Glutamatergic neuron (in vitro differentiated cells): ENCODE data around the gene LMF1. TPM values are rescaled to one million over a fixed set of nuclear protein-coding genes. Genes with fewer than 3 reads are reported as not detected.
"Not testable (repeated sequence)": the region's sequence is repeated elsewhere in the genome, so short reads cannot be mapped to it uniquely, and the experiment has no call there.

ENCODE experiments used
- DNase-seq: peaks from one replicate; pipeline ENCODE4 v3.0.0; 2022
- H3K27ac Mint-ChIP-seq: one replicate; pipeline ENCODE4 v1.8.0; 2020; ENCODE audit warnings: mild to moderate bottlenecking, mixed read lengths, inconsistent platforms; ENCODE audit not compliant: unreplicated experiment
- H3K27me3 Mint-ChIP-seq: one replicate; pipeline ENCODE4 v1.8.0; 2020; ENCODE audit warnings: mild to moderate bottlenecking, moderate library complexity, mixed read lengths, inconsistent platforms; ENCODE audit not compliant: unreplicated experiment
- H3K36me3 Mint-ChIP-seq: one replicate; pipeline ENCODE4 v1.8.0; 2020; ENCODE audit warnings: mild to moderate bottlenecking, mixed read lengths, inconsistent platforms; ENCODE audit not compliant: unreplicated experiment
- H3K4me1 Mint-ChIP-seq: one replicate; pipeline ENCODE4 v1.8.0; 2020; ENCODE audit warnings: mild to moderate bottlenecking, low read depth, mixed read lengths, inconsistent platforms; ENCODE audit not compliant: unreplicated experiment
- H3K4me3 Mint-ChIP-seq: one replicate; pipeline ENCODE4 v1.8.0; 2020; ENCODE audit warnings: mild to moderate bottlenecking, mixed read lengths, inconsistent platforms; ENCODE audit not compliant: unreplicated experiment
- H3K9me3 Mint-ChIP-seq: one replicate; pipeline ENCODE4 v1.8.0; 2020; ENCODE audit warnings: mild to moderate bottlenecking, moderate library complexity, mixed read lengths, inconsistent platforms; ENCODE audit not compliant: unreplicated experiment
- total RNA-seq: library from RNA; stranded (reverse); fragmentation: NEBNext Ultra II Directional; extraction: Animal tissue kit (Norgen Biotek cat#: 25700); gene quantifications from one replicate; pipeline ENCODE4 v1.2.1, GENCODE V29; 2021; ENCODE audit not compliant: unreplicated experiment
- TF ChIP-seq, protein P1 (sequence below): fragments of 200-600 bp; sonication (generic); IDR thresholded peaks from one replicate; pipeline ENCODE4 v1.5.0; 2021; ENCODE audit not compliant: partially characterized antibody, unreplicated experiment

LMF1 gene
- total RNA-seq, 1 donor from 2014 or later, result 17.4 TPM

DNA sequence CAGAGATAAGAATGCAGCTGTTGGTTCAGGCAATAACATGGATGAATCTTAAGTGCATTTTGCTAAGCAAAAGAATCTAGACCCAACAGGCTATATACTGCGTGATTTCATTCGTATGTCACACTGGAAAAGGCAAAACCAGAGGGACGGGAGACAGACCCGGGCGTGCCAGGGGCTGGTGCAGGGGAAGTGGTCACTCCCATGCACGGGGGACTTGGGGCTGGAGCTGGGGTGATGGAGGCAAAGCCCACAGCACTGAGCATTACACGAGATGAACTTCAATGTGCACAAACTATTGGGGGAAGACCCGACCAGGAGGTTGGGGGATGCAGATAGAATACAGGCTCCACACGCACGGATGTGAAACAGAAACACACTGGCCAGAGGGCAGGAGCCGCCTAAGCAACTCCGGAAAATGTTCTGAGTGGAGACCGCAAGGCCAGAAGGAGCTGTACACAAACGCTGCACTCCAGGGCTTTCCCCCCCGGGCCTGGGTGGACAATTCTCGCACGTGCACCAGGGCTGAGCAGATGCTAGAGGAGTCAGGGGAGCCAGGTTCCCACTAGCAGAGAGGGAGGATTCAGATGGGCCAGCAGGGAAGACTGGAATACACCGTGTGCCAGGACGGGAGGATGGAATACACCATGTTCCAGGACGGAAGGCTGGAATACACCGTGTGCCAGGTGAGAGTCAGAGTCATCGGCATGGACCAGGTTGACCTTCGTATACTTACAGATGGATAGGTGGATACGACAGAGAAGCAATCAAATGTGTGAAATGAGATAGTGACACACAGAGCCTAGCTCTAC, 11.3 kb downstream of the LMF1 start:
- Mint-ChIP-seq H3K36me3 (peaks cover 11% of the 10 kb centered on the region), H3K4me3 (no peak overlapping the region), H3K9me3 (peaks cover 10% of the 10 kb centered on the region), H3K27ac (peak overlapping the region; percentile 55), H3K4me1 (peaks cover 9% of the 10 kb centered on the region), H3K27me3 (peaks cover 5% of the 10 kb centered on the region)
- TF ChIP-seq, protein P1, sequence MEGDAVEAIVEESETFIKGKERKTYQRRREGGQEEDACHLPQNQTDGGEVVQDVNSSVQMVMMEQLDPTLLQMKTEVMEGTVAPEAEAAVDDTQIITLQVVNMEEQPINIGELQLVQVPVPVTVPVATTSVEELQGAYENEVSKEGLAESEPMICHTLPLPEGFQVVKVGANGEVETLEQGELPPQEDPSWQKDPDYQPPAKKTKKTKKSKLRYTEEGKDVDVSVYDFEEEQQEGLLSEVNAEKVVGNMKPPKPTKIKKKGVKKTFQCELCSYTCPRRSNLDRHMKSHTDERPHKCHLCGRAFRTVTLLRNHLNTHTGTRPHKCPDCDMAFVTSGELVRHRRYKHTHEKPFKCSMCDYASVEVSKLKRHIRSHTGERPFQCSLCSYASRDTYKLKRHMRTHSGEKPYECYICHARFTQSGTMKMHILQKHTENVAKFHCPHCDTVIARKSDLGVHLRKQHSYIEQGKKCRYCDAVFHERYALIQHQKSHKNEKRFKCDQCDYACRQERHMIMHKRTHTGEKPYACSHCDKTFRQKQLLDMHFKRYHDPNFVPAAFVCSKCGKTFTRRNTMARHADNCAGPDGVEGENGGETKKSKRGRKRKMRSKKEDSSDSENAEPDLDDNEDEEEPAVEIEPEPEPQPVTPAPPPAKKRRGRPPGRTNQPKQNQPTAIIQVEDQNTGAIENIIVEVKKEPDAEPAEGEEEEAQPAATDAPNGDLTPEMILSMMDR, result no peak
- no peak for DNase-seq

DNA sequence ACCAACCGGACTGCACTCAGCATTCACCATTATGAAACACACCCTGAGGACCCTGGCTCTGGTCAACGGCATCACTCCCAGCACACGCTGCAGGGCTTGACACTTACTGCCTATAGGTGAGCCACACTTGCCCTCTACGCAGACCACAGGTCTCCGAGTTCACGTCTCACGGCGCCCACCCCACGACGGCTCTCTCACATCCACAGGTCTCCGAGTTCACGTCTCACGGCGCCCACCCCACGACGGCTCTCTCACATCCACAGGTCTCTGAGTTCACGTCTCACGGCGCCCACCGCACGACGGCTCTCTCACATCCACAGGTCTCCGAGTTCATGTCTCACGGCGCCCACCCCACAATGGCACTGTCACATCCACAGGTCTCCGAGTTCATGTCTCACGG, 15.0 kb downstream of the LMF1 start:
- H3K27me3 Mint-ChIP-seq, H3K4me1 Mint-ChIP-seq, H3K4me3 Mint-ChIP-seq, H3K36me3 Mint-ChIP-seq, H3K27ac Mint-ChIP-seq, DNase-seq: not testable (repeated sequence)
- peaks cover 13% of the 10 kb centered on the region for H3K9me3 Mint-ChIP-seq

DNA sequence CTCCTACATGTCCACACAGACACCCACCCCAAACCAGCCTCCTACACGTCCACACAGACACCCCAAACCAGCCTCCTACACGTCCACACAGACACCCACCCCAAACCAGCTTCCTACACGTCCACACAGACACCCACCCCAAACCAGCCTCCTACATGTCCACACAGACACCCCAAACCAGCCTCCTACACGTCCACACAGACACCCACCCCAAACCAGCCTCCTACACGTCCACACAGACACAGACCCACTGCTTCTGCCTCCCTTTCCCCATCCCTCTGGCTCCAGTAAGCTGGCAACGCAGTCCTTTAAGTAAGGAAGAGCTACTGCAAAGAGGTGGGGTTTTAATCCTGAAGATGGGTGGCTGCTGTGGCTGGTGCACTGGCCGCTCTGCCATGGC, 17.0 kb downstream of the LMF1 start:
- H3K4me3 Mint-ChIP-seq, H3K27ac Mint-ChIP-seq, H3K4me1 Mint-ChIP-seq, H3K27me3 Mint-ChIP-seq, DNase-seq, H3K36me3 Mint-ChIP-seq, H3K9me3 Mint-ChIP-seq: not testable (repeated sequence)

DNA sequence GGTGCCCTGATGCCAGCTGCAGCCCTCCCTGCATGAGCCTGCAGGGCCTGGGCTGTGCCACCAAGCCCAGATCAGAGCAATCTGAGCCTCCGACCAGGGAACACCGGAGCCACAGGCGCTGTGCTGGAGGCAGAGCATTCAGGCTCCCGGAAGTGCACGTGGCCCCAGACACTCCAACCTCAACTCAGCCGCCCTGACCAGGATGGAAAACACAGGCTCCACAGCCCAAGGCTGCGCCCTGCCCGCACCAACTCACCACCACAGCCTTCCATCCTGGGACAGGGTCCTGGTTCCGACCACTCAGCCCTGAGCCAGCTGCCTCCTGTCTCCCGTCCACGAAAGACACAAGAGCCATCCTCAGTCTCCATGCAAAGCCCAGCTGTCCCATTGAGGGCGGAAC, 18.5 kb downstream of the LMF1 start:
- Mint-ChIP-seq H3K4me3 (no peak overlapping the region), H3K9me3 (peaks cover 7% of the 10 kb centered on the region), H3K27ac (no peak overlapping the region), H3K27me3 (peaks cover 4% of the 10 kb centered on the region), H3K36me3 (peaks cover 7% of the 10 kb centered on the region), H3K4me1 (no peaks in the 10 kb centered on the region)
- TF ChIP-seq, protein P1, result no peak
- no peak for DNase-seq

DNA sequence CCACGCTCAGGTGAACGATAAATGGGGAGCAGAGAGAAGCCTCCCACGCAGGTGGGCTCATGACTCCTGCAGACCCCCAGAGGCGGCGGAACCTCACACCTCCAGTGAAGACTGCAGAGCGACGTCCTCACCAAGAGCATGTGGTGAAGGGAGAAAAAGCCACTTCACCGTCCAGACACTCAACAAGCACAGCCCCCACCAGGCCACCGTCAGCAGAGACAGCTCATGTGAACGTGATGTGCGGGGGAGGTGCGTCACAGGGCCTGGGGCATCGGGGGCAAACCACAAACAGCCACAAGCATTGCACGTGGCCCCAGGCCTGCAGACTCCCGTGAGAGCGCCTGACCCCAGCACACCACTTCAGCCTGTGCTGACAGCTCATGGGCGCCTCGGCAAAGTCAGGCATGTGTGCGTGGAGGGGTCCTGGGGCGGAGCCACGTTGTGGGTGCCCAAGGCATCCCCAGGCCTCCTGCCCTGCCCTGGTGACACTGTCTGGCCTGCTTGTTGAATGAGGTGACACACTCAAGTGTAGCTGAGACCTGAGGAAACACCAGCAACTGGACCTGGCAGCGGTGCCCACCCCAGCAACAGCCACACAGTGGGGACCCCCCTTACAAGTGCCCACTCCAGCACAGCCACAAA, 19.0 kb downstream of the LMF1 start:
- TF ChIP-seq, protein P1, result no peak
- H3K27ac Mint-ChIP-seq, result no peak overlapping the region
- no peaks in the 10 kb centered on the region for H3K4me1 Mint-ChIP-seq
- no peak overlapping the region for H3K4me3 Mint-ChIP-seq
- peaks cover 4% of the 10 kb centered on the region for H3K36me3 Mint-ChIP-seq
- no peak for DNase-seq
- H3K27me3 Mint-ChIP-seq, result peaks cover 4% of the 10 kb centered on the region
- H3K9me3 Mint-ChIP-seq, result peaks cover 7% of the 10 kb centered on the region

DNA sequence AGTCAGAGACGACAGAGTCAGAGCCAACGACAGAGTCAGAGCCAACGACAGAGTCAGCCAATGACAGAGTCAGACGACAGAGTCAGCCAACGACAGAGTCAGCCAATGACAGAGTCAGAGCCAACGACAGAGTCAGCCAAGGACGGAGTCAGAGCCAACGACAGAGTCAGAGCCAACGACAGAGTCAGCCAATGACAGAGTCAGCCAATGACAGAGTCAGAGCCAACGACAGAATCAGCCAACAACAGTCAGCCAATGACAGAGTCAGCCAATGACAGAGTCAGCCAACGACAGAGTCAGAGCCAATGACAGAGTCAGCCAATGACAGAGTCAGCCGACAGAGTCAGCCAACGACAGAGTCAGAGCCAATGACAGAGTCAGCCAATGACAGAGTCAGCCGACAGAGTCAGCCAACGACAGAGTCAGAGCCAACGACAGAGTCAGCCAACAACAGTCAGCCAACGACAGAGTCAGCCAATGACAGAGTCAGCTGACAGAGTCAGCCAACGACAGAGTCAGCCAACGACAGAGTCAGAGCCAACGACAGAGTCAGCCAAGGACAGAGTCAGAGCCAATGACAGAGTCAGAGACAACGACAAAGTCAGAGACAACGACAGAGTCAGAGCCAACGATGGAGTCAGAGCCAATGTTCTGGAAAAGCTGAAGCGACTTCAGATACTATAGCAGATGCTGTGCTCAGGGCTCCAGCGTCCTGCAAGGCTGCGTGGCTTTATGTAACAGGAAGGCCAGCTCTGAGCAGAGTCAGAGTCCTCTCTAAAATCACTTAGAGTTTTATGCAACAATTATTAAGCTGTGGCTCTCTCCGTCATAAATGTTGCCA, 19.8 kb downstream of the LMF1 start:
- H3K4me3 Mint-ChIP-seq, H3K4me1 Mint-ChIP-seq, H3K9me3 Mint-ChIP-seq, H3K27ac Mint-ChIP-seq, DNase-seq, H3K27me3 Mint-ChIP-seq, H3K36me3 Mint-ChIP-seq: not testable (repeated sequence)

DNA sequence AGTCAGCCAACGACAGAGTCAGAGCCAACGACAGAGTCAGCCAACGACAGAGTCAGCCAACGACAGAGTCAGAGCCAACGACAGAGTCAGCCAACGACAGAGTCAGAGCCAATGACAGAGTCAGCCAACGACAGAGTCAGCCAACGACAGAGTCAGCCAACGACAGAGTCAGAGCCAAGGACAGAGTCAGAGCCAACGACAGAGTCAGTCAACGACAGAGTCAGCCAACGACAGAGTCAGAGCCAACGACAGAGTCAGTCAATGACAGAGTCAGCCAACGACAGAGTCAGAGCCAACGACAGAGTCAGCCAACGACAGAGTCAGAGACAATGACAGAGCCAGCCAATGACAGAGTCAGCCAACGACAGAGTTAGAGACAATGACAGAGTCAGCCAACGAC, 22.0 kb downstream of the LMF1 start:
- H3K27ac Mint-ChIP-seq, H3K4me1 Mint-ChIP-seq, H3K4me3 Mint-ChIP-seq, H3K27me3 Mint-ChIP-seq, DNase-seq, H3K9me3 Mint-ChIP-seq: not testable (repeated sequence)
- H3K36me3 Mint-ChIP-seq, result peaks cover 14% of the 10 kb centered on the region

DNA sequence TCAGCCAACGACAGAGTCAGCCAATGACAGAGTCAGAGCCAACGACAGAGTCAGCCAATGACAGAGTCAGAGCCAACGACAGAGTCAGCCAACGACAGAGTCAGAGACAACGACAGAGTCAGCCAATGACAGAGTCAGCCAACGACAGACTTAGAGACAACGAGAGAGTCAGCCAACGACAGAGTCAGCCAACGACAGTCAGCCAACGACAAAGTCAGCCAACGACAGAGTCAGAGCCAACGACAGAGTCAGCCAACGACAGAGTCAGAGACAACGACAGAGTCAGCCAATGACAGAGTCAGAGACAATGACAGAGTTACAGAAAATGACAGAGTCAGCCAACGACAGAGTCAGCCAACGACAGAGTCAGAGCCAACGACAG, 22.9 kb downstream of the LMF1 start:
- not testable (repeated sequence) for DNase-seq, H3K4me1 Mint-ChIP-seq, H3K27me3 Mint-ChIP-seq, H3K4me3 Mint-ChIP-seq, H3K9me3 Mint-ChIP-seq, H3K27ac Mint-ChIP-seq
- peaks cover 16% of the 10 kb centered on the region for H3K36me3 Mint-ChIP-seq
